Measurements from ENCODE around the gene LIMK2. TPM values are rescaled to one million over a fixed set of nuclear protein-coding genes. Genes with fewer than 3 reads are reported as not detected.
"Not testable (repeated sequence)": the region's sequence is repeated elsewhere in the genome, so short reads cannot be mapped to it uniquely, and the experiment has no call there.

The LIMK2 gene
- total RNA-seq, 2 donors from 2014 or later: 38.4 to 76.8 TPM

GRCh38 chr22:31302537-31302936 lies 90.4 kb downstream of the LIMK2 start:
- Histone ChIP-seq H3K36me3 (no peaks in the 10 kb centered on the region), H3K27me3 (replicated peaks; ENCODE audit: insufficient read depth) (no peaks in the 10 kb centered on the region), H3K27ac (no peak overlapping the region), H3K4me1 (ENCODE audit: control insufficient read depth in 1 of 2, low read depth in 2 of 2) (no peaks in the 10 kb centered on the region), H3K4me3 (no peak overlapping the region), H3K9me3 (no peaks in the 10 kb centered on the region)
- TF ChIP-seq CTCF (IDR thresholded peaks at IDR 0.05): no peak
- DNase-seq (ENCODE audit: low spot score): no peak
- ATAC-seq (ENCODE audit: insufficient number of reproducible peaks, low FRiP score, low read depth): no peak

DNA sequence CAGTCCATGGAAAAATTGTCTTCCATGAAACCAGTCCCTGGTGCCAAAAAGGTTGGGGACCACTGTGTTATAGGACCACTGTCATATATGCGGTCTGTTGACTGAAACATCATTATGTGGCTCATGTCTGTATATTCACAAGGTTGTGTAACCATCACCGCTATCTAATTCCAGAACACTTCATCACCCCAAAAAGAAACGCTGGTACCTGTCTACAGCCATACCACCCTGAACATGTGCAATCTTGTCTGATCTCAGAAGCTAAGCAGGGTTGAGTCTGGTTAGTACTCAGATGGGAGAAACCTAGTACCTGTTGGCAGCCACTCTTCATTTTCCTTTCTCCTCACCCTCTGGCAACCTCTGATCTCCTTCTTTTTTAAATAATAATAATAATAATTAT lies 93.1 kb downstream of the LIMK2 start:
- Histone ChIP-seq H3K9me3 (no peaks in the 10 kb centered on the region), H3K27ac (no peak overlapping the region), H3K36me3 (no peaks in the 10 kb centered on the region), H3K4me3 (no peak overlapping the region), H3K27me3 (replicated peaks; ENCODE audit: insufficient read depth) (no peaks in the 10 kb centered on the region), H3K4me1 (ENCODE audit: control insufficient read depth in 1 of 2, low read depth in 2 of 2) (no peaks in the 10 kb centered on the region)
- DNase-seq (ENCODE audit: low spot score): no peak
- ATAC-seq (ENCODE audit: insufficient number of reproducible peaks, low FRiP score, low read depth): no peak
- no peak for TF ChIP-seq CTCF (IDR thresholded peaks at IDR 0.05)

DNA sequence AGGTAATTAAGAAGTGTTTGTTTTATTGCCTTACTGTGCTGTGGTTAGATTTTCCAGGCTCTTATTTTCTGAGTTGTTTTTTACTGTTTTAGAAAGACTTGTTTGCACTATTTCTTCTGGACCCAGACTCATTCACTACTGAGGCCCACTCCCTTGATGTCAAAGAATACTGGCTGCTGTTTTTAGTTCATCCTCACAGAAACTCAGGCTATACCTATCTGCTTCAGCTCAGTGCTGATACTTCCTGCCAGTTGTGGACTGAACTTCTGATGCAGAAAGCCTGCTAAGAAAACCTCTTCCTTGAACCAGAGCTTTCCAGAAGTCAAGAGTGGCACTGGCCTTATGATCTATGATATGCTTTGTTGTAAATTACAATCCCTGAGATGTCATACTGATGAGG lies 96.1 kb downstream of the LIMK2 start:
- H3K36me3 ChIP-seq: no peaks in the 10 kb centered on the region
- ATAC-seq (ENCODE audit: insufficient number of reproducible peaks, low FRiP score, low read depth) (no peak), DNase-seq (ENCODE audit: low spot score) (no peak)
- H3K4me1 ChIP-seq (ENCODE audit: control insufficient read depth in 1 of 2, low read depth in 2 of 2): peaks cover 0 to 3% of the 10 kb centered on the region in 2 donors
- no peak overlapping the region for H3K27ac ChIP-seq
- no peak for TF ChIP-seq CTCF (IDR thresholded peaks at IDR 0.05)
- H3K4me3 ChIP-seq: no peak overlapping the region
- no peaks in the 10 kb centered on the region for H3K27me3 ChIP-seq (replicated peaks; ENCODE audit: insufficient read depth)
- no peaks in the 10 kb centered on the region for H3K9me3 ChIP-seq

DNA sequence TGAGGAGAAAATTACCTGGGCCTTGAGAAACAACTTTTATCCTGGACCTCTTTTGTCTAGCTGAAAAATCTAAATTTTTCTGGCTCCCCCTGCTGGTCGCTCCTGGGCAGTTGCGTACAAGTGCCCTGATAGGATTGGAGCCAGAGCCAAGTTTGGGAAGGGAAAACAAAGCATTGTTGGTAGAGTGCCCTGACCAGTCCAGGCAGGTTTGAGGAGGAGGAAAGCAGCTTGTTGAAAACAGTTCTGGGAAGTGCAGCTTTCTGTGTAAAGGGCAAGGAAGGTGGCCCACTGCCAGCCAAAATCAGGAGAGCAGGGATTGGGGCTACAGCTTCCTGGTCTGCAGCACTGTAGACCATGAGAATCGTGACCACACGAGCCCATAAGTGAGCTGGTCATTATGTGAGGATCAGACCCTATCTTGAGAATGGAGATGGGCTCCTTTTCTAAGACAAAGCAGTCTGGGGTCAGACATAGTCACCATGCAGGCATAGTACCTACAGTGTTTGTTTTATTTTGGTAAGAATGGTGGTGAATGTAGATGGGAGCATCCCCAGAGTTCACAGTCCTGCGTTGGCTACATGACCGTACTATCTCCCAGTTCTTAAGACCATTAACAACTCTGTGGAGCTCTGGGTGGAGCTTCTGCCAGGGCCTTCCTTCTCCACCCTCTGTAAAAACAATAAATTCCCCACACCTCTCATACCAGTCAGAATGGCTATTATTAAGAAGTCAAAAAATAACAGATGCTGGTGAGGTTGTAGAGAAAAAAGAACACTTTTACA lies 101.5 kb downstream of the LIMK2 start:
- peak; percentile 94 for ATAC-seq (ENCODE audit: insufficient number of reproducible peaks, low FRiP score, low read depth)
- Histone ChIP-seq H3K36me3 (no peaks in the 10 kb centered on the region), H3K4me3 (no peak overlapping the region), H3K27me3 (replicated peaks; ENCODE audit: insufficient read depth) (no peaks in the 10 kb centered on the region), H3K4me1 (ENCODE audit: control insufficient read depth in 1 of 2, low read depth in 2 of 2) (peaks cover 0 to 8% of the 10 kb centered on the region in 2 donors), H3K9me3 (peaks cover 5% of the 10 kb centered on the region), H3K27ac (peak overlapping the region; percentile 32 to 57)
- DNase-seq (ENCODE audit: low spot score): peak; percentile 45
- peak; percentile 87 for TF ChIP-seq CTCF (IDR thresholded peaks at IDR 0.05)

- not testable (repeated sequence) for H3K27me3 ChIP-seq (replicated peaks; ENCODE audit: insufficient read depth); H3K27ac ChIP-seq; DNase-seq (ENCODE audit: low spot score); H3K4me1 ChIP-seq (ENCODE audit: control insufficient read depth in 1 of 2, low read depth in 2 of 2); H3K36me3 ChIP-seq; H3K4me3 ChIP-seq; ATAC-seq (ENCODE audit: insufficient number of reproducible peaks, low FRiP score, low read depth); H3K9me3 ChIP-seq
These were observed 102.1 kb downstream of the LIMK2 start for GRCh38 chr22:31314220-31314619.

- H3K27ac ChIP-seq: no peak overlapping the region
- peaks cover 9% of the 10 kb centered on the region for H3K36me3 ChIP-seq
- no peak for TF ChIP-seq CTCF (IDR thresholded peaks at IDR 0.05)
- DNase-seq (ENCODE audit: low spot score) (no peak), ATAC-seq (ENCODE audit: insufficient number of reproducible peaks, low FRiP score, low read depth) (no peak)
- H3K4me1 ChIP-seq (ENCODE audit: control insufficient read depth in 1 of 2, low read depth in 2 of 2): no peaks in the 10 kb centered on the region
- H3K27me3 ChIP-seq (replicated peaks; ENCODE audit: insufficient read depth): no peaks in the 10 kb centered on the region
- H3K4me3 ChIP-seq: no peak overlapping the region
- no peaks in the 10 kb centered on the region for H3K9me3 ChIP-seq
These were observed 109.3 kb downstream of the LIMK2 start for GRCh38 chr22:31321421-31321820.
